AG09309 (cell line): Measurements from ENCODE around the gene NOTCH3.
A peak's percentile ranks its signal among the peaks of the same experiment; 100 is the strongest.

Experiments used
- DNase-seq: peaks from one replicate; pipeline ENCODE4 v3.0.0-alpha.2; 2010; ENCODE audit warnings: low read depth
- H3K4me3 ChIP-seq: 2 replicates; pipeline ENCODE4 v1.5.1; 2011; ENCODE audit warnings: mild to moderate bottlenecking, low read depth, low read length, moderate library complexity; ENCODE audit not compliant: control insufficient read depth
- TF ChIP-seq, protein P1 (sequence below): IDR thresholded peaks from 2 replicates; pipeline ENCODE4 v1.5.1; 2011; ENCODE audit warnings: mild to moderate bottlenecking, low read depth, low read length, inconsistent platforms; ENCODE audit not compliant: insufficient read depth, control insufficient read depth; ENCODE audit errors: missing control alignments

The NOTCH3 gene

DNA sequence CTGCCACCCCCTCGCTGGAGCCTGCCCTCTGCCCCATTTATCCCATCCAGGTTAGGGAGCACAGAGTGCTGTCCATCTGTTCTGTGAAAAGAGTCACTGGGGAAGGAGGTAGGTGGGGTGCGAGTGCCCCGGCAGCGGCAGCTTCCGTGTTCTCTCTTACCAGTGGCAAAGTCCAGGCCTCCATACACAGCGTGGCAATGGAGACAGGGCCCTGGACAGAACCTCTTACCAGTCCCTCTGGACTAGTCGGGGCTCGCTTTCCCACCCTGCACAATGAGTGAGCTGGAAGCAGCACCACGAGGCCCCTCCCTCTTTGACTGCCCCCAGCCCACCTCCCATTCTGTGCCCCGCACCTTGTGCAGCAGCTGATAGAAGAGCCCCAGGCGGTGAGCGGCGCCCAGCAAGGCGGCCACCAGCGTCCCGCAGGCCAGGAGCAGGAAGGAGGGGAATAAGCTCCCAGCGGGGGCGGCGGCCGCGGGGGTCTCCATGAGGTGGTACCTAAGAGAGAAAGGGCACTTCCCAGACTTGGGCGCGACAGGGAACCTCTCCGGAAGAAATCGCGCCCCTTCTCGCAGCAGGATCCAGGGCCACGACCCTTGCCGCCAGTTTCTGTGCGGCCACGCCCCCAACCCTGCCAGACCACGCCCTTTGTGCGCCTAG is 76.1 kb downstream of the NOTCH3 start:
- H3K4me3 ChIP-seq = peak overlapping the region; percentile 73
- DNase-seq = no peak
- TF ChIP-seq, protein P1, sequence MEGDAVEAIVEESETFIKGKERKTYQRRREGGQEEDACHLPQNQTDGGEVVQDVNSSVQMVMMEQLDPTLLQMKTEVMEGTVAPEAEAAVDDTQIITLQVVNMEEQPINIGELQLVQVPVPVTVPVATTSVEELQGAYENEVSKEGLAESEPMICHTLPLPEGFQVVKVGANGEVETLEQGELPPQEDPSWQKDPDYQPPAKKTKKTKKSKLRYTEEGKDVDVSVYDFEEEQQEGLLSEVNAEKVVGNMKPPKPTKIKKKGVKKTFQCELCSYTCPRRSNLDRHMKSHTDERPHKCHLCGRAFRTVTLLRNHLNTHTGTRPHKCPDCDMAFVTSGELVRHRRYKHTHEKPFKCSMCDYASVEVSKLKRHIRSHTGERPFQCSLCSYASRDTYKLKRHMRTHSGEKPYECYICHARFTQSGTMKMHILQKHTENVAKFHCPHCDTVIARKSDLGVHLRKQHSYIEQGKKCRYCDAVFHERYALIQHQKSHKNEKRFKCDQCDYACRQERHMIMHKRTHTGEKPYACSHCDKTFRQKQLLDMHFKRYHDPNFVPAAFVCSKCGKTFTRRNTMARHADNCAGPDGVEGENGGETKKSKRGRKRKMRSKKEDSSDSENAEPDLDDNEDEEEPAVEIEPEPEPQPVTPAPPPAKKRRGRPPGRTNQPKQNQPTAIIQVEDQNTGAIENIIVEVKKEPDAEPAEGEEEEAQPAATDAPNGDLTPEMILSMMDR = no peak

- no peak overlapping the region for H3K4me3 ChIP-seq
- no peak for DNase-seq
Observed at GRCh38 chr19:15123900-15124299, 76.9 kb downstream of the NOTCH3 start.

GRCh38 chr19:15123031-15123890 is 77.5 kb downstream of the NOTCH3 start:
- no peak for DNase-seq
- no peak overlapping the region for H3K4me3 ChIP-seq
- TF ChIP-seq, protein P1 = no peak

More at GRCh38 chr19:15123900-15124299, 76.9 kb downstream of the NOTCH3 start:
- TF ChIP-seq, protein P1 = no peak

DNA sequence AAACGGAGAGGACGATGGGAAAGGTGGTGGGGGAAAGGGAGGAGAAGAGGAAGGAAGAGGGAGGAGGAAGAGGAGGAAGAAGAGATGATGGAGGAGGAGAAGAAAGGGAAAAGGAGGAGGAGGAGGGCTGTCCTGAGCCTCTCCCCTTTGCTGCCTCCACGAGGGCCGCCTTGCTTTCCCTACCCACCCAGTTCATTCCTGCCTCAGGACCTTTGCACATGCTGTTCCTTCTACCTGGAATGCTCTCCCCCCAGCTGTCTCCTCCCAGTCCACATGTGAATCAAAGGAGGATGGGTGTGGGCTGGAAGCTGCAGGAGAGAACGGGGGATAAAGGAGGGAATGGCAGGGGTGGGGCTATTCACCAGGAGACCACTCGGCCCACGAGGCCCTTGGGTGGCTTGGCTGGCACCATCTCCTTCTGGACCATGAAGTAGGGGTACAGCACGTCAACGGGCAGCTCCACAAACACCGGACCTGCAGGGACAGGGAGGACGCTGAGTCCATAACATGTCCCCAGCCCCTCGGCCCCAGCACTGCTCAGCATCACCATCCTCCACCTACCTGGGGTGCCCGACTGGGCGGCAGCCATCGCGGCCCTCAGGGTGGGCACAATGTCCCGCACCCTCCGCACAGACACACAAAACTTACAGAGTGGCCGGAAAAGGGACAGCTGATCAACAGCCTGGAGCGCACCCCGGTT is 78.3 kb downstream of the NOTCH3 start:
- no peak for DNase-seq
- TF ChIP-seq, protein P1 = no peak
- no peak overlapping the region for H3K4me3 ChIP-seq

DNA sequence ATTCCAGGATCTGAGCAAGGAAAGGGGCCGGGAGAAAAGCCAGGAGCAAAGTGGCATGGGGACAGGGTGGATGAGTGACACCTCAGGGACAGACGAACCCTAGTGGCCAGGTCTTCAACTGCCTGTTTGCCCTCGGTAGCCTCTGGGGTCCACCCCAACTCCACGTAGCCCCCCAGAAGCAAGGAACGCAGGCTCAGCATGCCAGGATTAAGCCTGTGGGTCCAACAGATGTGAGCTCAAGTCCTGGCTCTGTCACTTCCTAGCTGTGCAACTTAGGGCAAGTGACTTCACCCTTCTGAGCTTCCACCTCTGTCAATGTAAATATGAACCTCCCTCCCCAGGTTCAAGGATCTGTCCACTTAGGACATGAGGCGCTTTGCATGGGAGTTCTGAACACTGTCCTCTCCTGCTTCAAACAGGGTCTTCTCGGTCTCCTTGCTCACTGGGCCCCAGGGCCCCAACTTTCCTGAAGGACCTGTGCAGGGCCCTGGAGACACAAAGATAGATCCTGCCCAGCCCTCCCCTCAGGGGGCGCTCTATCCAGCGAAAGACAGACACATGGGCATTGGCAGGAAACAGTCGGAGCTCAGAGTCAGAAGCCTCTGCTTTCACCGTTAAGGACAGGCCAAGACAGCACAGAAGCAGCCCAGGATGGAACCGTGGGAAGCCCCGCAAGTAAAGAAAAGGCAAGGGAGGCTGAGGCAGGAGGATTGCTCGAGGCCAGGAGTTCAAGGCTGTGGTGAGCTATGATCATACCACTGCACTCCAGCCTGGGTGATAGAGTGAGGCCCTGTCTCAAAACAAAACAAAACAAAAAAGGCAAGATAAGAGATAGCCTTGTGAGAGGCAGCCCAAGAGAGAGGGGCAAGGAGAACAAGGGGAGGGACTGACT is 80.4 kb downstream of the NOTCH3 start:
- no peak for DNase-seq
- TF ChIP-seq, protein P1 = no peak
- no peak overlapping the region for H3K4me3 ChIP-seq

GRCh38 chr19:15118789-15119494 is 81.9 kb downstream of the NOTCH3 start:
- TF ChIP-seq, protein P1 = no peak
- no peak overlapping the region for H3K4me3 ChIP-seq
- no peak for DNase-seq
